ENCODE data around the gene MOG. TPM values are rescaled to one million over a fixed set of nuclear protein-coding genes. Genes with fewer than 3 reads are reported as not detected.

MOG gene
- total RNA-seq, 2 experiments from 2014 or later = not detected

Other genes with a start within 250 kb of the MOG start
- gene OR12D1, start 242.2 kb upstream of the MOG start, total RNA-seq = not detected
- not detected for gene OR10C1, start 217.8 kb upstream of the MOG start, total RNA-seq
- not detected for gene OR11A1, start 200.0 kb upstream of the MOG start, total RNA-seq
- gene OR2H1, start 199.9 kb upstream of the MOG start, total RNA-seq = not detected
- not detected for gene MAS1L, start 169.1 kb upstream of the MOG start, total RNA-seq
- under 1 TPM; 0.59 to 0.70 TPM for gene UBD, start 97.4 kb upstream of the MOG start, total RNA-seq
- gene OR2H2, start 72.0 kb upstream of the MOG start, total RNA-seq = not detected
- gene GABBR1, start 23.9 kb upstream of the MOG start, total RNA-seq = 10 to 100 TPM; 21.1 to 23.5 TPM
- gene ZFP57, start 24.1 kb downstream of the MOG start, total RNA-seq = not detected
- gene HLA-F, start 66.3 kb downstream of the MOG start, total RNA-seq = 100 to 1,000 TPM; 256 to 270 TPM
- gene HLA-G, start 170.7 kb downstream of the MOG start, total RNA-seq = under 1 TPM; 0.19 to 0.38 TPM

Data from activated CD4-positive, alpha-beta memory T cell treated with anti-CD3 and anti-CD28 coated beads for 36 hours (primary cell).